Measurements from ENCODE around the gene DENND1C. TPM values are rescaled to one million over a fixed set of nuclear protein-coding genes. Genes with fewer than 3 reads are reported as not detected.

DENND1C gene
- total and polyA plus RNA-seq, 9 of the 15 experiments (the other 6 are each of a cell fraction or from before 2014, with no cell fraction given): 0.03 to 1.2 (median 0.32) TPM; not detected in 1

- TF ChIP-seq RREB1 (CRISPR knock-in tag; IDR thresholded peaks at IDR 0.05): no peak
- no peak for TF ChIP-seq ETS2 (tag; IDR thresholded peaks at IDR 0.05; ENCODE audit: borderline replicate concordance, poor library complexity, severe bottlenecking)
- TF ChIP-seq RBM25 (IDR thresholded peaks at IDR 0.05; ENCODE audit: low read depth, low read length, severe bottlenecking): peak; percentile 87
- no peak for TF ChIP-seq NR2C1 (IDR thresholded peaks at IDR 0.05)
- TF ChIP-seq NR2C1 (tag; IDR thresholded peaks at IDR 0.05): no peak
- peak; percentile 42 for TF ChIP-seq PCBP1 (IDR thresholded peaks at IDR 0.05; ENCODE audit: low read depth, low read length, poor library complexity, severe bottlenecking)
- TF ChIP-seq RB1 (IDR thresholded peaks at IDR 0.05; ENCODE audit: low read depth): peak; percentile 86
- peak; percentile 23 for TF ChIP-seq RBBP5 (IDR thresholded peaks at IDR 0.05; ENCODE audit: borderline replicate concordance, insufficient read depth, low read length, poor library complexity, severe bottlenecking)
- TF ChIP-seq HCFC1 (IDR thresholded peaks at IDR 0.05; ENCODE audit: low read depth, low read length): peak; percentile 38; the same call in 1 of the 2 replicates
- peak; percentile 24; the same call in 1 of the 2 replicates for TF ChIP-seq TFE3 (CRISPR knock-in tag; IDR thresholded peaks at IDR 0.05)
- TF ChIP-seq ARID4B (CRISPR knock-in tag; IDR thresholded peaks at IDR 0.05): no peak
- TF ChIP-seq TFAP4 (CRISPR knock-in tag; IDR thresholded peaks at IDR 0.05; ENCODE audit: borderline replicate concordance): 0 out of 2 replicates have a peak, but pooled peaks have one; percentile 9
- peak; percentile 65; the same call in 1 of the 2 replicates for TF ChIP-seq POLR2AphosphoS5 (IDR thresholded peaks at IDR 0.05; ENCODE audit: control insufficient read depth, insufficient read depth, low read depth, low read length)
Measured at GRCh38 chr19:6424195-6424938, 57.2 kb downstream of the DENND1C start, which contains the start of gene KHSRP (continued).

Measured in K562 (cell line).